Measurements from ENCODE around the gene FAM90A26. TPM values are rescaled to one million over a fixed set of nuclear protein-coding genes. Genes with fewer than 3 reads are reported as not detected.
"Not testable (repeated sequence)": the region's sequence is repeated elsewhere in the genome, so short reads cannot be mapped to it uniquely, and the experiment has no call there.

Gene FAM90A26, protein sequence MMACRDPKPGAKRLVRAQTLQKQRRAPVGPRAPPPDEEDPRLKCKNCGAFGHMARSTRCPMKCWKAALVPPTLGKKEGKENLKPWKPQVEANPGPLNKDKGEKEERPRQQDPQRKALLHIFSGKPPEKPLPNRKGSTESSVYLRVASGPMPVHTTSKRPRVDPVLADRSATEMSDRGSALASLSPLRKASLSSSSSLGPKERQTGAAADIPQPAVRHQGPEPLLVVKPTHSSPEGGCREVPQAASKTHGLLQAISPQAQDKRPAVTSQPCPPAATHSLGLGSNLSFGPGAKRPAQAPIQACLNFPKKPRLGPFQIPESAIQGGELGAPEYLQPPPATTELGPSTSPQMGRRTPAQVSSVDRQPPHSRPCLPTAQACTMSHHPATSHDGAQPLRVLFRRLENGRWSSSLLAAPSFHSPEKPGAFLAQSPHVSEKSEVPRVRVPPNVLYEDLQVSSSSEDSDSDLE
- total RNA-seq, result not detected
- not detected for polyA plus RNA-seq (ENCODE audit: insufficient read depth, low read depth, low replicate concordance)
- long read RNA-seq, donor 1, result 0 reads
- long read RNA-seq, donor 2, result 0 reads

DNA sequence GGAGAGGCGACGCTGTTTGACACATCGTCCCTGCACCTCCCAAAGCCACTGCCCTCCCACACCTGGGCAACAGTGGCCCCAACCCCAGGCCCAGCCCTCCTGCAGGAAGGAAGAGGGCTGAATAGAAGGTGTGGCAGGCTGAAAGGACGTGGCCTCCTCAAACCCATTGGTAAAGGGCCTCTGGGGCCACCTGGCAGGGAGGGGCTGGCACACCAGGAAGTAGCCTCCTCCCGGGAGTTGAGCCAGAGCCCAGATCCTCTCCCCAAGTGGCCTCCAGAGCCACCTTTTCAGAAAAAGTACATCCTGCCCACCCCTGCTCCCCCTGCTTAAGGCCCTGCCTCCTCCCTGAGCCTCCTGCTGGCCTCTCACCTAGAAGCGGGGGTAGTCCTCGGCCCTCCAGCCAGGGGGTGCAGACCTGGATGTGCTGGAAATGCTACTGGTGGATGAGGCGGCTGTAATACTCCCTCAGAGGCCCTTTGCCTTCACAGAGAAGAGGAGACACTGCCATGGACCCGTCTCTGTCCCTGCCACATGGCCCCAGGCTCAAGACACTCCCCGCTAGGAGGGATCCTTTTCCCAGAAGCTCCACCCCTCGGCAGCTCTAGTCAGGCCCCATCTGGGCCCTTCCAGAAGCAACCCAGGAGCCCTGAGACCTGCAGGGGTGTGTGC lies at the start of gene FAM90A26:
Gene FAM90A26 (plus strand): TSS at position 619 of the 669 bp plus-strand sequence. CDS start 2,764 bp downstream, outside the sequence.
- H3K4me1 ChIP-seq; DNase-seq; intact Hi-C loops (cut with DNase I; ENCODE audit: low total_unique reads); H3K27ac ChIP-seq; H3K27me3 ChIP-seq; H3K4me3 ChIP-seq; H3K36me3 ChIP-seq (ENCODE audit: low read depth, missing control alignments); H3K9me3 ChIP-seq: not testable (repeated sequence)
- no CpG with 5 or more reads among the region's 11 CpGs for WGBS, 2 donors

DNA sequence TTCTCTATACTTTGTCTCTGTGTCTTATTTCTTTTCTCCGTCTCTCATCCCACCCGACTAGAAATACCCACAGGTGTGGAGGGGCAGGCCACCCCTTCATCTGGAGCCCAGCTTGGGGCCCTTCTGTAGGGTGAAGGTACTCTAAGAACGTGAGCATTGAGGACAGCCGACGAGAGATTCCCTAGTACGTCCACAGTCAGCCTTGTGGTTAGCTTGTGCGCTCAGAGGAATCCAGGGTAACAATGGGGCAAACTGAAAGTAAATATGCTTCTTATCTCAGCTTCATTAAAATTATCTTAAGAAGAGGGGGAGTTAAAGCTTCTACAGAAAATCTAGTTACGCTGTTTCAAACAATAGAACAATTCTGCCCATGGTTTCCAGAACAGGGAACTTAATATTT lies 47.5 kb upstream of the FAM90A26 start:
- H3K4me1 ChIP-seq; H3K9me3 ChIP-seq; intact Hi-C loops (cut with DNase I; ENCODE audit: low total_unique reads); H3K4me3 ChIP-seq; H3K36me3 ChIP-seq (ENCODE audit: low read depth, missing control alignments); H3K27me3 ChIP-seq: not testable (repeated sequence)
- peak; percentile 65 for DNase-seq
- 10 to 21% methylated on average over 8 of the region's 8 CpGs for WGBS, 2 donors
- H3K27ac ChIP-seq, result peak overlapping the region in 1 of 2 donors; percentile 29

DNA sequence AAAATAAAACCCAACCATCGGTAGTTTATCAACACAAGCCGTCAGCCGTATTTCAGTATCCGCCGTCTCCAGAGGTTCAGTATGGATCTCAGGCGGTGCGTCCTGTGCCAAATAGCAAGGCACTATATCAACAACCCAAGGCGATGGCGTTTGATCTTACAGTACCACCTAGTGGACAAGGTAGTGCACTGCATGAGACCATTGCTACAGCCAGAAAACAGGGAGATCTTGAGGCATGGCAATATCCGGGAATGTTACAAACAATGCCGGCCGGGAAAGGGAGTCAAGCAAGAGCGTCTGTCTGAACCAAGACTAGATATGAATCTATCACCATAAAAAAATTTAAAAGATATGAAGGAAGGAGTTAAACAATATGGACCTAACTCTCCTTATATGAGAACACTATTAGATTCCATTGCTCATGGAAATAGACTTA lies 46.6 kb upstream of the FAM90A26 start:
- TF ChIP-seq, protein P1, sequence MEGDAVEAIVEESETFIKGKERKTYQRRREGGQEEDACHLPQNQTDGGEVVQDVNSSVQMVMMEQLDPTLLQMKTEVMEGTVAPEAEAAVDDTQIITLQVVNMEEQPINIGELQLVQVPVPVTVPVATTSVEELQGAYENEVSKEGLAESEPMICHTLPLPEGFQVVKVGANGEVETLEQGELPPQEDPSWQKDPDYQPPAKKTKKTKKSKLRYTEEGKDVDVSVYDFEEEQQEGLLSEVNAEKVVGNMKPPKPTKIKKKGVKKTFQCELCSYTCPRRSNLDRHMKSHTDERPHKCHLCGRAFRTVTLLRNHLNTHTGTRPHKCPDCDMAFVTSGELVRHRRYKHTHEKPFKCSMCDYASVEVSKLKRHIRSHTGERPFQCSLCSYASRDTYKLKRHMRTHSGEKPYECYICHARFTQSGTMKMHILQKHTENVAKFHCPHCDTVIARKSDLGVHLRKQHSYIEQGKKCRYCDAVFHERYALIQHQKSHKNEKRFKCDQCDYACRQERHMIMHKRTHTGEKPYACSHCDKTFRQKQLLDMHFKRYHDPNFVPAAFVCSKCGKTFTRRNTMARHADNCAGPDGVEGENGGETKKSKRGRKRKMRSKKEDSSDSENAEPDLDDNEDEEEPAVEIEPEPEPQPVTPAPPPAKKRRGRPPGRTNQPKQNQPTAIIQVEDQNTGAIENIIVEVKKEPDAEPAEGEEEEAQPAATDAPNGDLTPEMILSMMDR (IDR thresholded peaks at IDR 0.05), result peak; percentile 66 to 89 (median 89)

DNA sequence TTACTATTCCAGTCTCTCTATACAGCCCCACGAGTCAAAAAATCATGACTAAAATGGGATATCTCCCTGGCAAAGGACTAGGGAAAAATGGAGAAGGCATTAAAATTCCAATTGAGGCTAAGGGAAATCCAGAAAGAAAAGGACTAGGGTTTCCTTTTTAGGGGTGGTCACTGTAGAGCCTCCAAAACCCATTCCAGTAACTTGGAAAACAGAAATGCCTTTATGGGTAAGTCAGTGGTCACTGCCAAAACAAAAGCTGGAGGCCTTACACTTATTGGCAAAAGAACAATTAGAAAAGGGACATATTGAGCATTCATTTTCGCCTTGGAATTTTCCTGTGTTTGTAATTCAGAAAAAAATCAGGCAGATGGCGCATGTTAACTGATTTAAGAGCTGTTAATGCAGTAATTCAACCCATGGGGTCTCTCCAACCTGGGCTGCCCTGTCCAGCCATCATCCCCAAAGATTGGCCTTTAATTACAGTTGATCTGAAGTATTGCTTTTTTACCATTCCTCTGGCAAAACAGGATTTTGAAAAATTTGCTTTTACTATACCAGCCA lies 44.5 kb upstream of the FAM90A26 start:
- DNase-seq; H3K9me3 ChIP-seq; H3K27me3 ChIP-seq; H3K4me1 ChIP-seq; intact Hi-C loops (cut with DNase I; ENCODE audit: low total_unique reads); H3K27ac ChIP-seq; H3K4me3 ChIP-seq; H3K36me3 ChIP-seq (ENCODE audit: low read depth, missing control alignments): not testable (repeated sequence)
- 40 to 43% methylated on average over 3 of the region's 3 CpGs for WGBS, 2 donors

More for the DNA sequence above, 46.6 kb upstream of the FAM90A26 start:
- H3K36me3 ChIP-seq (ENCODE audit: low read depth, missing control alignments); H3K27me3 ChIP-seq; intact Hi-C loops (cut with DNase I; ENCODE audit: low total_unique reads); H3K27ac ChIP-seq; H3K4me3 ChIP-seq; H3K4me1 ChIP-seq; H3K9me3 ChIP-seq: not testable (repeated sequence)
- peak; percentile 83 for DNase-seq
- WGBS, 2 donors, result 1 to 2% methylated on average over 9 to 13 of the region's 13 CpGs

DNA sequence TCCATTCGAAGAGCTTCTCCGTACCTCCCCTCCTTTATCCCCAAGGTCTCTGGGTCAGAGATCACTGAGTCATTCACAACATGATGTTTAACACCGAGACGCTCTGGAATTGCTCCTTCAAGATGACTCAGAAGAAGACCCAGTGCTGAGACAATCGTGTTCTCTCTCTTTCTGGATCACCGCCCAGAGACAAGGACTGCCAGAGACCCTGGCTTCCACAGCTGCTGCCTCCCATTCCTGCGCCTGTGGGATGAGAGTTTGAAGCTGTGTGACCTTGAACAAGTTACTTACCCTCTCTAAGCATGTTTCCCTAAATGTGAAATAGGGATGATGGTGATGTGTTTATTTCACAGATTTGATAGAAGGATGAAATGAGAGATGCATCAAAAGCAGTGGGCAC lies 38.8 kb upstream of the FAM90A26 start:
- peak; percentile 84 for DNase-seq
- WGBS, 2 donors, result 13 to 20% methylated on average over 7 of the region's 7 CpGs
- intact Hi-C loops (cut with DNase I; ENCODE audit: low total_unique reads); H3K9me3 ChIP-seq; H3K4me3 ChIP-seq; H3K27me3 ChIP-seq; H3K36me3 ChIP-seq (ENCODE audit: low read depth, missing control alignments); H3K4me1 ChIP-seq: not testable (repeated sequence)
- H3K27ac ChIP-seq, result peak overlapping the region in 1 of 2 donors; percentile 44

DNA sequence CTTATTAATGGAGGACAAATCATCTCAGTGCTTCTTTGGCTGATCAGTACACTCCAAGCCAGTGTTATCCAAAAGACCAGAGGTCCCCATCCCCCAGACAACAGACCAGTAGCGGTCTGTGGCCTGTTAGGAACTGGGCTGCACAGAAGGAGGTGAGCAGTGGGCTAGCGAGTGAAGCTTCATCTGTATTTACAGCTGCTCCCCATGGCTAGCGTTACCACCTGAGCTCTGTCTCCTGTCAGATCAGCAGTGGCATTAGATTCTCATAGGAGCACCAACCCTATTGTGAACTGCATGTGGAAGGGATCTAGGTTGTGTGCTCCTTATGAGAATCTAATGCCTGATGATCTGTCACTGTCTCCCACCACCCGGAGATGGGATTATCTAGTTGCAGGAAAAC lies 37.4 kb upstream of the FAM90A26 start:
- DNase-seq; H3K27me3 ChIP-seq; H3K4me3 ChIP-seq; H3K36me3 ChIP-seq (ENCODE audit: low read depth, missing control alignments); H3K4me1 ChIP-seq; H3K27ac ChIP-seq; H3K9me3 ChIP-seq; intact Hi-C loops (cut with DNase I; ENCODE audit: low total_unique reads): not testable (repeated sequence)
- 87 to 96% methylated on average over 4 of the region's 4 CpGs for WGBS, 2 donors

DNA sequence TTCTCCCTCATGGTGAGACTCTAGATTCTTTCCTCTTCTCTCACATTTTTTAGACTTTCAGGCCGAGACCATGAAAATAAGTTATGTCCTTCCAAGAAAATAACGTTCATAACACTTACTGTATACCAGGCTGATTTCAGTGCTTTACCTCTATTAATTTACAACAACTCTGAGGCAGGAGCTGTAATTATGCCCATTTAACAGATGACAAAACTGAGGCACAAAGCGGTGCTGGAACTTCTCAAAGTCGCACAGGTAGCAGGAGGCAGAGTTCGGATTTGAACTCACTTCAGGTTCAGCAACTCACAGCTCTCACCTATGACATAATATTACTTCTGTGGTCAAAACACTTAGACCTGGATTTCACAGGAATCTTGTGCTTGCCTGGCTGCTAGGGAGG lies 36.2 kb upstream of the FAM90A26 start:
- intact Hi-C loops (cut with DNase I; ENCODE audit: low total_unique reads); H3K27ac ChIP-seq; H3K36me3 ChIP-seq (ENCODE audit: low read depth, missing control alignments); DNase-seq; H3K4me3 ChIP-seq; H3K9me3 ChIP-seq; H3K27me3 ChIP-seq; H3K4me1 ChIP-seq: not testable (repeated sequence)
- WGBS, 2 donors, result 52 to 78% methylated on average over 5 of the region's 5 CpGs

DNA sequence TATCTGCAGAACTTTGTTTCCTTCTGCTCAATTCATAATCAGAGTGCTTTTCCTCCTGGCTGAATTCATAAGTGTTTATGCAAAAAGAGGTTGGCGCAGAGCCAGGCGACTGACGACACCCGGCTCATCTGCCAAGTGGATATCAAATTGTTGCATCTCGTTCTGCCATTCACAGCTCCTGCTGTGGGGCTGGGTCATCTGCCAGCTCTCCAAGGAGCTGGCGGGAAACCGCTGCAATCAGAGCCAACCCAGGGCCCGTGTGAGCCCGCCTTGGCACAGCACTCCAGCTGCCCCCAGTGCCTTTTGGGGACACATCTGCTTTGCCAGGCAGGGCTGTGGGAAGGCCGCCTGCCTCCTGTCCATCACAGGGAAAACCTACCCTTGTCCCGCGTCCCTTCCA lies 35.7 kb upstream of the FAM90A26 start:
- H3K27ac ChIP-seq; H3K4me3 ChIP-seq; H3K27me3 ChIP-seq; intact Hi-C loops (cut with DNase I; ENCODE audit: low total_unique reads); H3K4me1 ChIP-seq; H3K9me3 ChIP-seq; H3K36me3 ChIP-seq (ENCODE audit: low read depth, missing control alignments): not testable (repeated sequence)
- DNase-seq, result peak; percentile 86
- 8 to 12% methylated on average over 11 to 12 of the region's 12 CpGs for WGBS, 2 donors

DNA sequence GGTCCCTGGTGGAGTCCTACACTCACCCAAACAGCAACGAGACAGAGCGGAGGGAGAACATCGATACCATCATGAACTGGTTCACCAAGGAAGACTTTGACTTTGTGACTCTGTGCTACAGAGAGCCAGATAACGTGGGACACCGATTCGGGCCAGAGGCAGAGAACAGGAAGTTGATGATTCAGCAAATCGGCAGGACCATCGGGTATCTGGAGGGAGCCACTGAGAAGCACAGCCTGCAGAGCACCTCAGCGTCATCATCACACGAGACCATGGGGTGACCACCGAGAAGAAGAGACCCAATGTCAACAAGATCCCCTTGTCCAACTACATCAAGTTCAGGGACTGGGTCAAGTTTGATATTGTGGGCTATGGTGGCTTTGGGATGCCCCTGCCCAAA lies 29.2 kb upstream of the FAM90A26 start:
- H3K9me3 ChIP-seq; H3K27ac ChIP-seq; H3K4me1 ChIP-seq; intact Hi-C loops (cut with DNase I; ENCODE audit: low total_unique reads); H3K36me3 ChIP-seq (ENCODE audit: low read depth, missing control alignments); H3K27me3 ChIP-seq; H3K4me3 ChIP-seq; DNase-seq: not testable (repeated sequence)
- WGBS, 2 donors, result 71 to 83% methylated on average over 10 to 11 of the region's 11 CpGs

DNA sequence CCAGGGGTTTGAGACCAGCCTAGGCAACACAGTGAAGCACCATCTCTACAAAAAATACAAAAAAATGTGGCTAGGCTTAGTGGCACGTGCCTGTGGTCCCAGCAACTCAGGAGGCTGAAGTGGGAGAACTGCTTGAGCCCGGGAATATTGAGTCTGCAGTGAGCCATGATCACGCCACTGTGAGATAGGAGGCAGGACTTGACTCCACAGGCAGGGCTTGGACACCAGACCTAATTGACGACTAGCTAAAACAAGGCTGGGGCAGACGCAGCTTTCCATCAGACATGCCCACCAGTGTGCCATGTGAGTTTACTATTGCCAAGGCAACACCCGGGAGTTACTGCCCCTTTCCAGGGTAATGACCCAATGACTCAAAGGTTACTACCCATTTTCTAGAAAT lies 27.4 kb upstream of the FAM90A26 start:
- H3K4me3 ChIP-seq; H3K9me3 ChIP-seq; H3K36me3 ChIP-seq (ENCODE audit: low read depth, missing control alignments); H3K27ac ChIP-seq; H3K27me3 ChIP-seq; DNase-seq; H3K4me1 ChIP-seq; intact Hi-C loops (cut with DNase I; ENCODE audit: low total_unique reads): not testable (repeated sequence)
- WGBS, 2 donors, result 52 to 79% methylated on average over 6 of the region's 6 CpGs
